A673 (cell line): ENCODE results near the gene UBR4. TPM values are rescaled to one million over a fixed set of nuclear protein-coding genes. Genes with fewer than 3 reads are reported as not detected.

Source experiments
- BruUV-seq: library from RNA; stranded (reverse); fragments of 400-500 nt; replicated peaks from 2 replicates; lab custom pipeline; 2021; lab: Mats Ljungman, UMichigan
- CTCF ChIA-PET: fragments of 300-600 bp; sonication (Branson Sonifier 250); formaldehyde crosslinking; loops from one replicate; lab custom pipeline; 2022; ENCODE audit warnings: antibody characterized with exemption; lab: Charles Lee
- POLR2A ChIA-PET: fragments of 300-600 bp; sonication (Branson Sonifier 250); formaldehyde crosslinking; loops from one replicate; lab custom pipeline; 2022; ENCODE audit warnings: antibody characterized with exemption; ENCODE audit not compliant: low non-redundant PET; lab: Charles Lee
- DNase-seq: peaks from one replicate; pipeline ENCODE4 v3.0.0-alpha.2; 2015; ENCODE audit warnings: low spot score
- H3K27ac ChIP-seq: fragments of 200-600 bp; sonication (generic); 2 replicates; pipeline ENCODE4 v1.5.1; 2016; ENCODE audit warnings: mixed run types, low read depth, mild to moderate bottlenecking, mixed read lengths, antibody characterized with exemption, low read length; ENCODE audit not compliant: poor library complexity, severe bottlenecking
- H3K27me3 ChIP-seq: fragments of 200-600 bp; sonication (generic); replicated peaks from 2 replicates; pipeline ENCODE4 v1.6.1; 2017; ENCODE audit warnings: mixed run types, low read depth, mild to moderate bottlenecking, mixed read lengths, antibody characterized with exemption, low read length; ENCODE audit not compliant: insufficient read depth, poor library complexity
- H3K36me3 ChIP-seq: fragments of 200-600 bp; sonication (generic); 2 replicates; pipeline ENCODE4 v1.6.1; 2016; ENCODE audit warnings: mixed run types, mild to moderate bottlenecking, mixed read lengths, antibody characterized with exemption, low read length; ENCODE audit not compliant: insufficient read depth, poor library complexity, severe bottlenecking
- H3K4me1 ChIP-seq: fragments of 200-600 bp; sonication (generic); 2 replicates; pipeline ENCODE4 v1.6.1; 2017; ENCODE audit warnings: mixed run types, mild to moderate bottlenecking, mixed read lengths, antibody characterized with exemption, low read length; ENCODE audit not compliant: insufficient read depth, poor library complexity, severe bottlenecking
- H3K4me3 ChIP-seq: fragments of 200-600 bp; sonication (generic); 2 replicates; pipeline ENCODE4 v1.5.1; 2016; ENCODE audit warnings: low read depth, mixed run types, mild to moderate bottlenecking, mixed read lengths, low read length; ENCODE audit not compliant: poor library complexity, severe bottlenecking
- H3K9me3 ChIP-seq: fragments of 200-600 bp; sonication (generic); 2 replicates; pipeline ENCODE4 v1.6.1; 2016; ENCODE audit warnings: mixed run types, low read depth, mild to moderate bottlenecking, mixed read lengths, antibody characterized with exemption, low read length; ENCODE audit not compliant: poor library complexity, severe bottlenecking
- EZH2 ChIP-seq: fragments of 200-600 bp; sonication (generic); IDR thresholded peaks from 2 replicates; pipeline ENCODE4 v1.6.1; 2017; ENCODE audit warnings: borderline replicate concordance, low read depth, mild to moderate bottlenecking, mixed read lengths, antibody characterized with exemption, low read length; ENCODE audit not compliant: poor library complexity, severe bottlenecking
- intact Hi-C: fragments of 100-400 bp; cut with micrococcal nuclease; formaldehyde crosslinking; loops from one replicate; pipeline ENCODE4 v1.10.0; 2022; ENCODE audit not compliant: unreplicated experiment
- total RNA-seq: library from RNA; stranded (reverse); gene quantifications from 2 replicates; pipeline ENCODE4 v1.2.3, GENCODE V29; 2021
- TF ChIP-seq, protein P1 (sequence below): fragments of 300-800, 200-600 bp; sonication (generic); conservative IDR thresholded peaks from 2 replicates; pipeline ENCODE4 v1.5.1; 2017; ENCODE audit warnings: low read depth, mild to moderate bottlenecking, antibody characterized with exemption, low read length, moderate library complexity, mixed read lengths

The UBR4 gene
- total RNA-seq, 1 experiment from 2014 or later: 214 TPM

GRCh38 chr1:19036041-19036812 lies 173.8 kb downstream of the UBR4 start:
- Histone ChIP-seq H3K4me1 (no peaks in the 10 kb centered on the region), H3K36me3 (no peaks in the 10 kb centered on the region), H3K27ac (no peak overlapping the region), H3K4me3 (no peak overlapping the region), H3K27me3 (no peaks in the 10 kb centered on the region), H3K9me3 (no peaks in the 10 kb centered on the region)
- intact Hi-C loops: no loop called here
- ChIA-PET CTCF (no interaction called here), POLR2A (no interaction called here)
- no peak for DNase-seq
- TF ChIP-seq, protein P1, sequence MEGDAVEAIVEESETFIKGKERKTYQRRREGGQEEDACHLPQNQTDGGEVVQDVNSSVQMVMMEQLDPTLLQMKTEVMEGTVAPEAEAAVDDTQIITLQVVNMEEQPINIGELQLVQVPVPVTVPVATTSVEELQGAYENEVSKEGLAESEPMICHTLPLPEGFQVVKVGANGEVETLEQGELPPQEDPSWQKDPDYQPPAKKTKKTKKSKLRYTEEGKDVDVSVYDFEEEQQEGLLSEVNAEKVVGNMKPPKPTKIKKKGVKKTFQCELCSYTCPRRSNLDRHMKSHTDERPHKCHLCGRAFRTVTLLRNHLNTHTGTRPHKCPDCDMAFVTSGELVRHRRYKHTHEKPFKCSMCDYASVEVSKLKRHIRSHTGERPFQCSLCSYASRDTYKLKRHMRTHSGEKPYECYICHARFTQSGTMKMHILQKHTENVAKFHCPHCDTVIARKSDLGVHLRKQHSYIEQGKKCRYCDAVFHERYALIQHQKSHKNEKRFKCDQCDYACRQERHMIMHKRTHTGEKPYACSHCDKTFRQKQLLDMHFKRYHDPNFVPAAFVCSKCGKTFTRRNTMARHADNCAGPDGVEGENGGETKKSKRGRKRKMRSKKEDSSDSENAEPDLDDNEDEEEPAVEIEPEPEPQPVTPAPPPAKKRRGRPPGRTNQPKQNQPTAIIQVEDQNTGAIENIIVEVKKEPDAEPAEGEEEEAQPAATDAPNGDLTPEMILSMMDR: no peak
- BruUV-seq: no TSS peak

- BruUV-seq: no TSS peak
- TF ChIP-seq, protein P1: no peak
- no peak for TF ChIP-seq EZH2
- POLR2A ChIA-PET: no interaction called here
- H3K4me1 ChIP-seq: no peaks in the 10 kb centered on the region
- no peaks in the 10 kb centered on the region for H3K36me3 ChIP-seq
- CTCF ChIA-PET: no interaction called here
- intact Hi-C loops: no loop called here
- no peaks in the 10 kb centered on the region for H3K9me3 ChIP-seq
- no peak overlapping the region for H3K27ac ChIP-seq
- no peak overlapping the region for H3K4me3 ChIP-seq
- no peaks in the 10 kb centered on the region for H3K27me3 ChIP-seq
- DNase-seq: no peak
Measured at GRCh38 chr1:19035377-19036040, 174.6 kb downstream of the UBR4 start.

DNA sequence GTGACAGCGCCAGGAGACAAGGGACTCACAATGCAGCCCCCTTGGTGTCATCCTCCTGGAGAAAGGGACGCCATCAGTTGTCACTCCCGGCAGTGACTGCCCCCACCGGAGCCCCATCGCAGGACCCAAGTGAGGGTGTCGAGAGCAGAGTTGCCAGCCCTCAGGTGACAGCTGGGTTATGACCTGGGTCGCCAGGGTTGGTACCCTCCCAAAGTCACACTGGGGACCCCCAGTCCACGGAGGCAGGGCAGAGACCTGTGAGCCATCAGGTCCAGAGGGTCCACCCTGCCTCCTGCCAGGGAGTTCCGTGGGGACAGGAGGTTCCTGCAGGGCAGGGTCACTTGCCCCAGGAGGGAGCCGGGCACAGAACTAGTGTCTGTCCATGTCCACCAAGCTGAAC lies 175.3 kb downstream of the UBR4 start:
- TF ChIP-seq EZH2: no peak
- TF ChIP-seq, protein P1: no peak
- Histone ChIP-seq H3K4me3 (no peak overlapping the region), H3K27ac (no peak overlapping the region), H3K4me1 (no peaks in the 10 kb centered on the region), H3K9me3 (no peaks in the 10 kb centered on the region), H3K27me3 (no peaks in the 10 kb centered on the region), H3K36me3 (no peaks in the 10 kb centered on the region)
- intact Hi-C loops: no loop called here
- no TSS peak for BruUV-seq
- DNase-seq: no peak
- ChIA-PET POLR2A (no interaction called here), CTCF (no interaction called here)
